ENCODE measurements around the gene NMRK2. TPM values are rescaled to one million over a fixed set of nuclear protein-coding genes. Genes with fewer than 3 reads are reported as not detected.

The NMRK2 gene
- not detected in 2 replicates for total RNA-seq

DNA sequence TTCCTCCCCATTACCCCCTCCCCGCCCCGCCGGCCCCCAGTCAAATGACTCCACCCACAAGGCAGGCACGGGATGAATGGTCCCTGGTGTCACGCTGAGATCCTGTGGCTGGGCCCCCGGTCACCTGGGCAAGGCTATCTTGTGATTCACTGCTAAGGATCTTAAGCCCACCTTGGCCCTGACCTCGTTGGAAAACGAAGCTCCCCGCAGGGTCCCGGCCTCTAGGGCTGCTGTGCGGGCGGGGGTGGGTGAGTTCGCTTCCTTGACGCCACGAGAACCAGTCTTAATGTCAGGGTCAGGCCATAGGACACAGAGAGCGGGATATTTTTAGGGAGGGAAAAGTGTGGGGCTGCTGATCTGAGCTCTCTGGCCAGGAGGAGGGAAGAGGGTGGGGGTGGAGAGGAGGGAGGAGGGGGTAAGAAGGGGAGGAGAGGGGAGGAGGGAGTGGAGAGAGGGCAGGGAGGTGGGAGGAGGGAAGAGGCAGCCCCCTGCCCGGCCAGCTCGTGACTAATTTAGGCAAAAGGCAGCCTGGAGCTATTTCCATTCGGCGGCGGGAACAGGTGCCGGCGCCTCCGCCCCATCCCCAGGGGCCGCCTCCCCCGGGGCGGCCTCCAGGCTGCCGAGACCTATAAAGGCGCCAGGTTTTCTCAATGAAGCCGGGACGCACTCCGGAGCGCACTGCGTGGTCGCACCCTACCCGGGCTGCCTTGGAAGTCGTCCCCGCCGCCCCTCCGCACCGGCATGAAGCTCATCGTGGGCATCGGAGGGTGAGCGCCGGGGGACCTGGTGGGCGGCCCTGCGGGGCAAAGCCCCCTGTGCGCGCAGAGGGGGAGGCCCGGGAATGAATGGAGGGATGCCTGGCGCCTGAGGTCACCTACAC is at the start of gene NMRK2:
TSS of gene NMRK2 (plus strand) at position 139 of the 880 bp plus-strand sequence. CDS start at position 742, 603 bp downstream.

DNA sequence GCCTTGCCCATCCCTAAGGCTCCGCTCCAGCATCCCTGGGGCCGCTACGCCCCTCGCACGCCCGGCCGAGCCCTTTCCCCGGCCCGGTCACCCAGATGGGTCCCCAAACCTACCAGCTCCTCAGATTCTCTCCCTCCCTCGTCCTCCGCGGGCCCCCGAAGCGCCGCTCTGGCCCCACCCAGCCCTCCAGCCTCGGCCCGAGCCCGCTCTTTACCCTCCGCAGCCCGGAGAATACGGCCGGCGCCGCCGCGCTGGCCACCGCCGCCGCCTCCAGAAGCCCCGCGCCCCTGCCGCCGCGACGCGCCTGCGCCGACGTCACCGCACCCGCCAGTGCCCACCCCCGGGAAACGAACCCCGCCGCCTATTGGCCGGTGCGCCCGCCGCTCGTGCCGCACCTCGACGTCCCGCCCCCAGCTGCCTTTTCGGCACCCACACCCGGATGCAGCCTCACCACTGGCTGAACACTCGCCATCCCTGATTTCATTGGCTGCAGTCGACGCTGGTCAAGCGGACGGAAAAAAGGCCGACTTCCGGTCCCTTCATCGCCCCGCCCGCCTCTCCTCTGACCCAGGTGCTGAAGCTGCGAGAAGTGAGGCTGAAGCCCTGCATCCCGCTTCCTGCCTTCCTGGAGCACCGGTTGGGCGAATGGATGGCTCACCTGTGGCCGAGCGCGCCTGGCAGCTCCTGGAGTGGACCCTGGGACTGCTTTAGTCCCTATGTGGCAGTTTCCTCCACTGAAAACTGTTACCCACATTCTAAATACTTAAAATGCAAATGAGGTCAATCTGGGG is 38.1 kb downstream of the NMRK2 start, which contains the start of gene DAPK3:
TSS of gene DAPK3 (minus strand) at position 292 of the 791 bp plus-strand sequence. CDS start 1,364 bp downstream, outside the sequence.

GRCh38 chr19:3984908-3985642 is 52.2 kb downstream of the NMRK2 start, which contains the start of gene EEF2:
EEF2 (minus strand) TSS chr19:3985463; CDS start chr19:3985380, 83 bp downstream.

Other genes with a start within 250 kb of the NMRK2 start
- 23.7 and 27.2 TPM in 2 replicates for gene PIP5K1C, start 232.6 kb upstream of the NMRK2 start, total RNA-seq
- 0.26 TPM in 1 of 2 replicates, not detected in the other for gene TJP3, start 224.7 kb upstream of the NMRK2 start, total RNA-seq
- 22.8 and 47.1 TPM in 2 replicates for gene APBA3, start 171.4 kb upstream of the NMRK2 start, total RNA-seq
- gene MRPL54, start 170.4 kb upstream of the NMRK2 start, total RNA-seq = 46.6 and 52.6 TPM in 2 replicates
- not detected in 2 replicates for gene RAX2, start 160.8 kb upstream of the NMRK2 start, total RNA-seq
- gene MATK, start 146.7 kb upstream of the NMRK2 start, total RNA-seq = 0.40 TPM in 1 of 2 replicates, not detected in the other
- gene ZFR2, start 64.0 kb upstream of the NMRK2 start, total RNA-seq = not detected in 2 replicates
- 0.13 and 3.4 TPM in 2 replicates for gene ATCAY, start 52.4 kb upstream of the NMRK2 start, total RNA-seq
- gene DAPK3, start 38.0 kb downstream of the NMRK2 start, total RNA-seq = 81.2 and 83.6 TPM in 2 replicates
- 3,183 and 4,926 TPM in 2 replicates for gene EEF2, start 52.4 kb downstream of the NMRK2 start, total RNA-seq
- 20.0 and 23.9 TPM in 2 replicates for gene PIAS4, start 74.7 kb downstream of the NMRK2 start, total RNA-seq
- 30.4 and 35.6 TPM in 2 replicates for gene ZBTB7A, start 133.8 kb downstream of the NMRK2 start, total RNA-seq
- gene MAP2K2, start 191.1 kb downstream of the NMRK2 start, total RNA-seq = 180 and 195 TPM in 2 replicates
- not detected in 2 replicates for gene CREB3L3, start 220.6 kb downstream of the NMRK2 start, total RNA-seq
- 24.6 and 29.1 TPM in 2 replicates for gene SIRT6, start 249.5 kb downstream of the NMRK2 start, total RNA-seq
- 1.4 TPM in 1 of 2 replicates, not detected in the other for gene ANKRD24, start 249.6 kb downstream of the NMRK2 start, total RNA-seq

Measured in epithelial cell of alveolus of lung (primary cell).